ENCODE results near the gene FSTL4. TPM values are rescaled to one million over a fixed set of nuclear protein-coding genes. Genes with fewer than 3 reads are reported as not detected.
A peak's percentile ranks its signal among the peaks of the same experiment; 100 is the strongest.

FSTL4 gene
- total and polyA plus RNA-seq, 4 donors: 0.02 to 0.18 TPM; not detected in 2

DNA sequence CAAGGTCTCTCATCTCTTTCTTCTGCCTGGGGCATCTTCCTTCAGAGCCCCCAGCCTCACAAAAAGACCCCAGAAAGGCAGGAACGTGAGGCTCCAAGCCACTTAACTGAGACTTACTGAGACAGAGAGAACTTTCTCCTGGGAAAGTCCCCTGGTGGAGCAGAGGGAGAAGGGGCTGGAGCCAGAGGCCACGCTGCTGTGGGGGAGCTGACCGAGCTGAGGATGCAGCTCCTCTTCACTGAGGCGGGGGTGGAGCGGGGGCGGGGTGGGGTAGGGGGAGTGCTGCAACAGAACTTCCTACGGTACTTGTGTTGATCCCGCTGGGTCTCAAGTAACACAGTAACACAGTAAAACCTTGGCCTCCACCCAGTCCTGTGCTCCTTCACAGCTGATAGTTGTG, 204.0 kb downstream of the FSTL4 start:
- Histone ChIP-seq H3K4me1 (ENCODE audit: control insufficient read depth in 4 of 4, insufficient read depth in 4 of 4, low read length in 3 of 4) (no peaks in the 10 kb centered on the region), H3K27ac (ENCODE audit: low read depth in 1 of 2, low read length in 2 of 2) (no peak overlapping the region), H3K27me3 (ENCODE audit: control insufficient read depth in 4 of 4, insufficient read depth in 4 of 4, low read length in 3 of 4) (no peaks in the 10 kb centered on the region), H3K9ac (ENCODE audit: low read depth in 1 of 2, low read length in 2 of 2) (no peak overlapping the region), H3K36me3 (ENCODE audit: control insufficient read depth in 4 of 4, insufficient read depth in 3 of 4, low read depth in 1 of 4, low read length in 3 of 4) (no peaks in the 10 kb centered on the region), H3K9me3 (ENCODE audit: control insufficient read depth in 4 of 4, low read length in 3 of 4) (no peaks in the 10 kb centered on the region), H3K4me3 (ENCODE audit: low read depth in 1 of 3, low read length in 3 of 3) (no peak overlapping the region)
- TF ChIP-seq RAD21 (IDR thresholded peaks at IDR 0.05) (no peak), YY1 (IDR thresholded peaks at IDR 0.05) (no peak), NR2F2 (IDR thresholded peaks at IDR 0.05) (no peak), GABPA (IDR thresholded peaks at IDR 0.05 in 1 of 2, conservative IDR thresholded peaks at IDR 0.05 in 1 of 2) (no peak)
- 70% methylated on average over 8 of the region's 8 CpGs for WGBS
- DNase-seq (ENCODE audit: low spot score): peak; percentile 3

DNA sequence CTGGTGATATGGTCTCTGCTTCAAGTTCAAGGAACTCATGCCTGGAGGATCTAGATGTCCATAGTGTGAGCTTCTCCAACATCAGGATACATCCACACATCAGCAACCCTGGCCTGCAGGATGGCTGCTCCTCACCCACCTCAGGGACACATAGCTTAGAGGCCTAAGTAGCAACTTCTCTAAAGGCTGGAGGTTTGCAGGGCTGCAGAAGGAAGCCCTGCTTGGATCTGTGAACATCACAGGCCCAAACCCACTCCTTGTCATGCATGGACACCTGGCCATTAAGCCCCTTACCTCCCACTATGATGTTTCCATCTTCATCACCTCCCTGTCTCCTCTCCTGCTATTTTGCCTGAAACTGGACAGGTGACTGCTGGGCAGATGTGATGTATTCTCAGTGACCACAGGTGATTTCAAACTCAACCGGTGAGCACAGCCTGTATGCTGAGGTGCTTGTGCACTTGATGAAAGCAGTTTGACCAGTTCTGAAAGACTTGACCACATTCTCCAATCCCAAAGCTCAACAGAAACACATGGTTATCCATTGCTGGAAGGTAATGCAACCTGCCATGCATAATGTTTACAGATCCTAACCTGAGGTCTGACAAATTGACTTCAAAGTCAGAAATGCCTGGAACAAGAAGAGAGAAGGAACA, 205.2 kb downstream of the FSTL4 start:
- peak; percentile 12 for DNase-seq (ENCODE audit: low spot score)
- H3K27me3 ChIP-seq (ENCODE audit: control insufficient read depth in 4 of 4, insufficient read depth in 4 of 4, low read length in 3 of 4): no peaks in the 10 kb centered on the region
- no peak overlapping the region for H3K4me3 ChIP-seq (ENCODE audit: low read depth in 1 of 3, low read length in 3 of 3)
- no peaks in the 10 kb centered on the region for H3K9me3 ChIP-seq (ENCODE audit: control insufficient read depth in 4 of 4, low read length in 3 of 4)
- H3K36me3 ChIP-seq (ENCODE audit: control insufficient read depth in 4 of 4, insufficient read depth in 3 of 4, low read depth in 1 of 4, low read length in 3 of 4): no peaks in the 10 kb centered on the region
- WGBS: 79% methylated on average over 1 of the region's 1 CpG
- TF ChIP-seq GABPA (IDR thresholded peaks at IDR 0.05 in 1 of 2, conservative IDR thresholded peaks at IDR 0.05 in 1 of 2) (no peak), NR2F2 (IDR thresholded peaks at IDR 0.05) (no peak), JUND (IDR thresholded peaks at IDR 0.05) (no peak), RXRA (IDR thresholded peaks at IDR 0.05) (no peak), EGR1 (IDR thresholded peaks at IDR 0.05; ENCODE audit: low read depth in 2 of 2) (no peak), HNF4G (IDR thresholded peaks at IDR 0.05) (no peak), YY1 (IDR thresholded peaks at IDR 0.05) (no peak), SP1 (IDR thresholded peaks at IDR 0.05) (no peak), HNF4A (conservative IDR thresholded peaks at IDR 0.05) (no peak), FOXA1 (IDR thresholded peaks at IDR 0.05) (no peak)
- TF ChIP-seq, protein P1, sequence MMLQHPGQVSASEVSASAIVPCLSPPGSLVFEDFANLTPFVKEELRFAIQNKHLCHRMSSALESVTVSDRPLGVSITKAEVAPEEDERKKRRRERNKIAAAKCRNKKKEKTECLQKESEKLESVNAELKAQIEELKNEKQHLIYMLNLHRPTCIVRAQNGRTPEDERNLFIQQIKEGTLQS (IDR thresholded peaks at IDR 0.05): no peak
- TF ChIP-seq, protein P2, sequence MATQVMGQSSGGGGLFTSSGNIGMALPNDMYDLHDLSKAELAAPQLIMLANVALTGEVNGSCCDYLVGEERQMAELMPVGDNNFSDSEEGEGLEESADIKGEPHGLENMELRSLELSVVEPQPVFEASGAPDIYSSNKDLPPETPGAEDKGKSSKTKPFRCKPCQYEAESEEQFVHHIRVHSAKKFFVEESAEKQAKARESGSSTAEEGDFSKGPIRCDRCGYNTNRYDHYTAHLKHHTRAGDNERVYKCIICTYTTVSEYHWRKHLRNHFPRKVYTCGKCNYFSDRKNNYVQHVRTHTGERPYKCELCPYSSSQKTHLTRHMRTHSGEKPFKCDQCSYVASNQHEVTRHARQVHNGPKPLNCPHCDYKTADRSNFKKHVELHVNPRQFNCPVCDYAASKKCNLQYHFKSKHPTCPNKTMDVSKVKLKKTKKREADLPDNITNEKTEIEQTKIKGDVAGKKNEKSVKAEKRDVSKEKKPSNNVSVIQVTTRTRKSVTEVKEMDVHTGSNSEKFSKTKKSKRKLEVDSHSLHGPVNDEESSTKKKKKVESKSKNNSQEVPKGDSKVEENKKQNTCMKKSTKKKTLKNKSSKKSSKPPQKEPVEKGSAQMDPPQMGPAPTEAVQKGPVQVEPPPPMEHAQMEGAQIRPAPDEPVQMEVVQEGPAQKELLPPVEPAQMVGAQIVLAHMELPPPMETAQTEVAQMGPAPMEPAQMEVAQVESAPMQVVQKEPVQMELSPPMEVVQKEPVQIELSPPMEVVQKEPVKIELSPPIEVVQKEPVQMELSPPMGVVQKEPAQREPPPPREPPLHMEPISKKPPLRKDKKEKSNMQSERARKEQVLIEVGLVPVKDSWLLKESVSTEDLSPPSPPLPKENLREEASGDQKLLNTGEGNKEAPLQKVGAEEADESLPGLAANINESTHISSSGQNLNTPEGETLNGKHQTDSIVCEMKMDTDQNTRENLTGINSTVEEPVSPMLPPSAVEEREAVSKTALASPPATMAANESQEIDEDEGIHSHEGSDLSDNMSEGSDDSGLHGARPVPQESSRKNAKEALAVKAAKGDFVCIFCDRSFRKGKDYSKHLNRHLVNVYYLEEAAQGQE (IDR thresholded peaks at IDR 0.05): no peak
- TF ChIP-seq, protein P3, sequence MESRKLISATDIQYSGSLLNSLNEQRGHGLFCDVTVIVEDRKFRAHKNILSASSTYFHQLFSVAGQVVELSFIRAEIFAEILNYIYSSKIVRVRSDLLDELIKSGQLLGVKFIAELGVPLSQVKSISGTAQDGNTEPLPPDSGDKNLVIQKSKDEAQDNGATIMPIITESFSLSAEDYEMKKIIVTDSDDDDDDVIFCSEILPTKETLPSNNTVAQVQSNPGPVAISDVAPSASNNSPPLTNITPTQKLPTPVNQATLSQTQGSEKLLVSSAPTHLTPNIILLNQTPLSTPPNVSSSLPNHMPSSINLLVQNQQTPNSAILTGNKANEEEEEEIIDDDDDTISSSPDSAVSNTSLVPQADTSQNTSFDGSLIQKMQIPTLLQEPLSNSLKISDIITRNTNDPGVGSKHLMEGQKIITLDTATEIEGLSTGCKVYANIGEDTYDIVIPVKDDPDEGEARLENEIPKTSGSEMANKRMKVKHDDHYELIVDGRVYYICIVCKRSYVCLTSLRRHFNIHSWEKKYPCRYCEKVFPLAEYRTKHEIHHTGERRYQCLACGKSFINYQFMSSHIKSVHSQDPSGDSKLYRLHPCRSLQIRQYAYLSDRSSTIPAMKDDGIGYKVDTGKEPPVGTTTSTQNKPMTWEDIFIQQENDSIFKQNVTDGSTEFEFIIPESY (IDR thresholded peaks at IDR 0.05): no peak
- H3K27ac ChIP-seq (ENCODE audit: low read depth in 1 of 2, low read length in 2 of 2): no peak overlapping the region
- H3K9ac ChIP-seq (ENCODE audit: low read depth in 1 of 2, low read length in 2 of 2): no peak overlapping the region
- no peaks in the 10 kb centered on the region for H3K4me1 ChIP-seq (ENCODE audit: control insufficient read depth in 4 of 4, insufficient read depth in 4 of 4, low read length in 3 of 4)

Data from liver (tissue), 9 donors.